ENCODE measurements around the gene CDX2.

DNA sequence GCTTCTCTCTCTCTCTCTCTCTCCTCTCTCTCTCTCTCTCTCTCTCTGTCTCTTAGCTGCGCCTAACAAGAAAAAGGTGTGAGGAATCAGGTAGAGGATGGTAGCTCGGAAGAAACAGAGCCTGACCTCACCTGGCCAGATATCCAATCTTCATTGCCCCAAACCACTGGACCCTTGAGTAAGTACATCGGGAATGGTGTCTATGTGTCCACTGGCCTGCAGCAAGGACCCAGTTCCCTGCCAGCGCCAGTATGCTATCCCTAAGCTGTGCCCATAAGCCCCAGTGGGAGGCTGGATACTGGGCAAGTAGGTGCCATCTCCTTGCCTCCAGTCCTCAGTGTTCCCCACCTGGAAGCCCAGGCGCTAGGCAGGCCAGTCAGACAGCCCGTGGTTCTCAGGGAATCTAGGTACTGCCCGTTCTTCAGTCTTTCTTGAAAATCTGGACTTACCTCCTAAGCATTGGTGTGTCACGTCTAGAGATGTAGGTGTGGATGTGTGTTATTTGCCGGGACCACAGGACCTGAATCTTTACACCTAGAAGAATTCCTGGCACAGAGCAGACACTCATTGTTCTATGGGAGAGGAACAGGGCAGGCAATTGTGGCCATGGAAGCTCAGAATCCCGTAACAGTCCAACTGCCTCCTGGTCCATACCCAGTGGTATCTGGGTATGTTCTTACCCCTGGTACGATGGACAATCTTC, 12.0 kb upstream of the CDX2 start:
- TF ChIP-seq, protein P1, sequence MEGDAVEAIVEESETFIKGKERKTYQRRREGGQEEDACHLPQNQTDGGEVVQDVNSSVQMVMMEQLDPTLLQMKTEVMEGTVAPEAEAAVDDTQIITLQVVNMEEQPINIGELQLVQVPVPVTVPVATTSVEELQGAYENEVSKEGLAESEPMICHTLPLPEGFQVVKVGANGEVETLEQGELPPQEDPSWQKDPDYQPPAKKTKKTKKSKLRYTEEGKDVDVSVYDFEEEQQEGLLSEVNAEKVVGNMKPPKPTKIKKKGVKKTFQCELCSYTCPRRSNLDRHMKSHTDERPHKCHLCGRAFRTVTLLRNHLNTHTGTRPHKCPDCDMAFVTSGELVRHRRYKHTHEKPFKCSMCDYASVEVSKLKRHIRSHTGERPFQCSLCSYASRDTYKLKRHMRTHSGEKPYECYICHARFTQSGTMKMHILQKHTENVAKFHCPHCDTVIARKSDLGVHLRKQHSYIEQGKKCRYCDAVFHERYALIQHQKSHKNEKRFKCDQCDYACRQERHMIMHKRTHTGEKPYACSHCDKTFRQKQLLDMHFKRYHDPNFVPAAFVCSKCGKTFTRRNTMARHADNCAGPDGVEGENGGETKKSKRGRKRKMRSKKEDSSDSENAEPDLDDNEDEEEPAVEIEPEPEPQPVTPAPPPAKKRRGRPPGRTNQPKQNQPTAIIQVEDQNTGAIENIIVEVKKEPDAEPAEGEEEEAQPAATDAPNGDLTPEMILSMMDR (IDR thresholded peaks at IDR 0.05), result no peak
- TF ChIP-seq POLR2A (IDR thresholded peaks at IDR 0.05), result no peak
- TF ChIP-seq EP300 (IDR thresholded peaks at IDR 0.05; ENCODE audit: low read depth), result no peak
- no peak for TF ChIP-seq POLR2AphosphoS5 (IDR thresholded peaks at IDR 0.05)
